Nephron (organoid): Measurements from ENCODE around the gene EMID1.

ENCODE experiments used
- H3K27ac Mint-ChIP-seq, 3 experiments: 2 replicates each; pipeline ENCODE4 v1.8.0; 2020; ENCODE audit warnings: mixed read lengths in 3 of 3, mild to moderate bottlenecking in 2 of 3, moderate library complexity in 1 of 3
- H3K27me3 Mint-ChIP-seq: 2 replicates; pipeline ENCODE4 v1.8.0; 2021; ENCODE audit warnings: low read depth, mild to moderate bottlenecking, moderate library complexity, mixed read lengths
- H3K36me3 Mint-ChIP-seq: 2 replicates; pipeline ENCODE4 v1.8.0; 2020; ENCODE audit warnings: low read depth, mixed read lengths
- H3K4me1 Mint-ChIP-seq: 2 replicates; pipeline ENCODE4 v1.8.0; 2020; ENCODE audit warnings: mixed read lengths
- H3K4me3 Mint-ChIP-seq, 3 experiments: 2 replicates each; pipeline ENCODE4 v1.8.0; 2020; ENCODE audit warnings: mild to moderate bottlenecking in 3 of 3, mixed read lengths in 3 of 3, moderate library complexity in 2 of 3
- H3K9me3 Mint-ChIP-seq: 2 replicates; pipeline ENCODE4 v1.8.0; 2020; ENCODE audit warnings: mixed read lengths
- TF ChIP-seq, protein P1 (sequence below), 3 experiments: fragments of 200-600 bp; sonication (generic); IDR thresholded peaks; one replicate each; pipeline ENCODE4 v1.5.0; 2021; ENCODE audit warnings: antibody characterized with exemption in 3 of 3; ENCODE audit not compliant: unreplicated experiment in 3 of 3

EMID1 gene

DNA sequence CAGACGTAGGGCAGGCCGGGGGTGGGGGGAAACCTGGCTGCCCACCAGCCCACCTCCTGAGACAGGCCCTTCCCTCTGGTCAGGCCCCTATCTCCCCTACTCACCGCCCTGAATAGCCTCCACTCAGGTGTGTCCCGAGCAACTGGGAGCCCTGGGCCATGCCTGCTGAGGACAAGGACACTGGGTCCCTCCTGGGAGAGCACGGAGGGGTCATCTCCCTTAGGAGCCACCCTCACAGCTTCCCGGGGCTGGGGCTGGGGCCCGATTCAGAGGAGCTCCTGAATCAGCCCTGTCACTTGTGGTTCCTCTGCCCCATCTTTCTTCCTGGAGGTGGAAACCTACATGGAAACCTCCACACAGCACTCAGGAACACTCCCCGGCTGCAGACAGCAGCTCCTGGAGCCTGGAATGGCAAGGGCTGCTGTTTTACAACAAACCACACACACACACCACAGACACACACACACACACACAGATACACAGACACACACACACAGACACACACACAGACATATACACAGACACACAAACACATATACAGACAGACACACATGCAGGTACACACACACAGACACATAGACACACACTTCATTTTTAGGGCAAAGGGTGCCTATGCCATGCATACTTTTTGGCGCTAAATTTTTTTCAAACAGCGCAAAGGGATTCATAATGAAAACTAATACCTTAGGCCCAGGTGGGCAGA is 9.6 kb upstream of the EMID1 start:
- TF ChIP-seq, protein P1, sequence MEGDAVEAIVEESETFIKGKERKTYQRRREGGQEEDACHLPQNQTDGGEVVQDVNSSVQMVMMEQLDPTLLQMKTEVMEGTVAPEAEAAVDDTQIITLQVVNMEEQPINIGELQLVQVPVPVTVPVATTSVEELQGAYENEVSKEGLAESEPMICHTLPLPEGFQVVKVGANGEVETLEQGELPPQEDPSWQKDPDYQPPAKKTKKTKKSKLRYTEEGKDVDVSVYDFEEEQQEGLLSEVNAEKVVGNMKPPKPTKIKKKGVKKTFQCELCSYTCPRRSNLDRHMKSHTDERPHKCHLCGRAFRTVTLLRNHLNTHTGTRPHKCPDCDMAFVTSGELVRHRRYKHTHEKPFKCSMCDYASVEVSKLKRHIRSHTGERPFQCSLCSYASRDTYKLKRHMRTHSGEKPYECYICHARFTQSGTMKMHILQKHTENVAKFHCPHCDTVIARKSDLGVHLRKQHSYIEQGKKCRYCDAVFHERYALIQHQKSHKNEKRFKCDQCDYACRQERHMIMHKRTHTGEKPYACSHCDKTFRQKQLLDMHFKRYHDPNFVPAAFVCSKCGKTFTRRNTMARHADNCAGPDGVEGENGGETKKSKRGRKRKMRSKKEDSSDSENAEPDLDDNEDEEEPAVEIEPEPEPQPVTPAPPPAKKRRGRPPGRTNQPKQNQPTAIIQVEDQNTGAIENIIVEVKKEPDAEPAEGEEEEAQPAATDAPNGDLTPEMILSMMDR (IDR thresholded peaks at IDR 0.05; ENCODE audit: unreplicated experiment in 3 of 3): no peak
- Mint-ChIP-seq H3K27me3 (peaks cover 4% of the 10 kb centered on the region), H3K4me3 (no peak overlapping the region), H3K27ac (peak overlapping the region in 2 of 3 experiments; percentile 4 to 8), H3K36me3 (no peaks in the 10 kb centered on the region), H3K9me3 (no peaks in the 10 kb centered on the region), H3K4me1 (peaks cover 20% of the 10 kb centered on the region)

DNA sequence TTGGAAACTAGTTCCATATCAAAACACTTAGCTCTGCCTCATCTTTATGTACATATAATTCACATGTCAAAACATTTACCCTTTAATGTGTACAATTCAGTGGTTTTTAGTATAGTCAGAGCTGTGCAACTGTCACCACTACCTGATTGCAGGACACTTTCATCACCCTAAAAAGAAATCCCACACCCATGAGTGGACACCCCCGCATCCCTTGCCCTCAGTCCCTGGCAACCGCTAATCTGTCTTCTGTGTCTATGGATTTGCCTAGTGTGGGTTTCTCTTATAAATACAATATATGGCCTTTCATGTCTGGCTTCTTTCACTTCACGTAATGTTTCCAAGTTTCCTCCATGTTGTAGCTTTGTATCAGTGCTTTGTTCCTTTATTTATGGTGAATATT is 8.6 kb upstream of the EMID1 start:
- Mint-ChIP-seq H3K36me3 (no peaks in the 10 kb centered on the region), H3K27ac (peak overlapping the region in 1 of 3 experiments; percentile 14), H3K4me3 (no peak overlapping the region), H3K9me3 (no peaks in the 10 kb centered on the region), H3K27me3 (peaks cover 4% of the 10 kb centered on the region), H3K4me1 (peaks cover 30% of the 10 kb centered on the region)
- TF ChIP-seq, protein P1 (IDR thresholded peaks at IDR 0.05; ENCODE audit: unreplicated experiment in 3 of 3): no peak

DNA sequence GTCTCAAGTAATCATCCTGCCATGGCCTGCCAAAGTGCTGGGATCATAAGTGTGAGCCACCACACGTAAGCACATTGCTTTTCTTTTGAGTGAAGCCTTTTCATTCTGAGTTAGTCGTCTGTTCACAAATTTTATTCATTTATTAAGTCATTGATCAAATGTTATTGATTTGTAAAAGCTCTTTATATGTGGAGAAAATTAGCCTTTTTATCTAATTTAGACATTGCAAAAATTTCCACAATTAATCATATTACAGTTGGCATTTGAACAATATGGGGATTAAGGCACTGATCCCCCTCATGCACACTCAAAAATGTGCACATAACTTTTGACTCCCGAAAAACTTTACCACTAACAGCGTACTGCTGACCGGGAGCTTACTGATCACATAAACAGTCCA is 7.5 kb upstream of the EMID1 start:
- no peak overlapping the region for H3K4me3 Mint-ChIP-seq
- peaks cover 28% of the 10 kb centered on the region for H3K4me1 Mint-ChIP-seq
- H3K36me3 Mint-ChIP-seq: no peaks in the 10 kb centered on the region
- H3K27me3 Mint-ChIP-seq: peaks cover 4% of the 10 kb centered on the region
- TF ChIP-seq, protein P1 (IDR thresholded peaks at IDR 0.05; ENCODE audit: unreplicated experiment in 3 of 3): no peak
- no peaks in the 10 kb centered on the region for H3K9me3 Mint-ChIP-seq
- H3K27ac Mint-ChIP-seq: no peak overlapping the region

DNA sequence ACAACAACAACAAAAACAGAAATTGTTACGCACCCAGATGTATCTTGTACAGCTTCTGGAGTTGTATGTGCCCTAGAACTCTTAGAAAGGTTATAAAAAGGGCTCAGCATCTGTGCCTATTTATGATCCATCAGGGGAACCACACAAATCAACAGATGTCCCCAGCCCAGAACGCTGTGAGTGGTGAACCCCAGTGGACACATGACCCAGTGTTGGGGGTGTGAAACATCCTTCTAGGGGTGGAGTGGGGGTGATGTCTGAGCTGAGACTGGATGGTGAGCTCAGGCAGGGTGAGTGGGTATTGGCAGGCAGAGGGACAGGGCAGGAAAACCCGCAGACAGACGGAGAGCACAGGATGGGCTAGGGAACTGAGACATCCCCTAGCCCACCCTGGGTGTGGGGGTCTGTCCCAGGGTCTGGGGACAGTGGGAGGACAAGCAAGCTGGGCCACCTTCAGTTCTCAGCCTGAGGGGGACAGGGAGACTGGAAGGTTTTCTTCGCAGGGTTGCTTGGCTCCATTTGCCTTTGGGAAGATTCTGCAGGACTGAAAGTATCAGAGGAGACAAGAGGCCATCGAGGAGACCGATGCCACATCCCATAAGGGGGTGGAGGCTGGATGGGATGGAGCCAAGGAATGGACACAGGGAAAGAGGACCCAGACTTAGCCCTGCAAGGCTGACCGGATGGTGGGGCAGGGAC is 5.8 kb upstream of the EMID1 start:
- peak overlapping the region in 1 of 3 experiments; percentile 48 for H3K27ac Mint-ChIP-seq
- peaks cover 4% of the 10 kb centered on the region for H3K27me3 Mint-ChIP-seq
- H3K36me3 Mint-ChIP-seq: no peaks in the 10 kb centered on the region
- no peak overlapping the region for H3K4me3 Mint-ChIP-seq
- peaks cover 31% of the 10 kb centered on the region for H3K4me1 Mint-ChIP-seq
- H3K9me3 Mint-ChIP-seq: no peaks in the 10 kb centered on the region
- TF ChIP-seq, protein P1 (IDR thresholded peaks at IDR 0.05; ENCODE audit: unreplicated experiment in 3 of 3): no peak

DNA sequence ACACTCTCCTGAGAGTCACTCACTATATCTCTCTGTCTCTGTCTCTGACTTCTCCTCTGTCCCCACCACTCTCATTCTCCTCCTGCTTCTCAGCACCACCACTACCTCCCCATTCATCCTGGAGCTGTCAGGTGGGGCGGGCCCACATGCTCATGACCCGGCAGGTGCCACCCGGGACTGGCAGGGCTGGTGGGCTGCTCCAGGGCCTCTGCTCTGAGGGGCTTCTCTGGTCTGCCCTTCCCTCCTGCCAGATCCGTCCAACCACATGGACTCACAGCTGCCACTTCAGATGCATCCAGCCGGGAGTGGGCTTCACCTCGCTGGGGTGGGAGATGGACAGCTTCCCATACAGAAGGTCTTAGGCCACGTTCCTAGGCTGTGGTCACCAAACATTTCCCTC is 4.8 kb upstream of the EMID1 start:
- H3K27me3 Mint-ChIP-seq: peaks cover 4% of the 10 kb centered on the region
- H3K36me3 Mint-ChIP-seq: no peaks in the 10 kb centered on the region
- H3K4me3 Mint-ChIP-seq: no peak overlapping the region
- TF ChIP-seq, protein P1 (IDR thresholded peaks at IDR 0.05; ENCODE audit: unreplicated experiment in 3 of 3): no peak
- H3K27ac Mint-ChIP-seq: peak overlapping the region in 2 of 3 experiments; percentile 47 to 93
- peaks cover 29% of the 10 kb centered on the region for H3K4me1 Mint-ChIP-seq
- H3K9me3 Mint-ChIP-seq: no peaks in the 10 kb centered on the region
